ENCODE measurements around the gene IER3. TPM values are rescaled to one million over a fixed set of nuclear protein-coding genes. Genes with fewer than 3 reads are reported as not detected.

Gene IER3
- total and polyA plus RNA-seq, 2 experiments from 2014 or later: 19.9 to 21.2 TPM

GRCh38 chr6:30703821-30704220, 40.5 kb downstream of the IER3 start (continued):
- TF ChIP-seq ZNF462 (CRISPR knock-in tag; IDR thresholded peaks at IDR 0.05) (no peak), NANOG (IDR thresholded peaks at IDR 0.05; ENCODE audit: borderline replicate concordance) (no peak), CREB1 (CRISPR knock-in tag; IDR thresholded peaks at IDR 0.05; ENCODE audit: low read depth) (no peak)

- peaks cover 8% of the 10 kb centered on the region for H3K27me3 Mint-ChIP-seq (ENCODE audit: insufficient read depth, low read depth, poor library complexity)
- ATAC-seq (no peak), DNase-seq (ENCODE audit: low spot score) (no peak)
- H3K4me1 ChIP-seq (ENCODE audit: insufficient read depth): no peaks in the 10 kb centered on the region
- peaks cover 65% of the 10 kb centered on the region for H3K36me3 Mint-ChIP-seq (ENCODE audit: low read depth)
- peaks cover 25% of the 10 kb centered on the region for H3K36me3 ChIP-seq (ENCODE audit: insufficient read depth)
- H2AFZ ChIP-seq: no peak overlapping the region
- H3K4me3 ChIP-seq: no peak overlapping the region
- no peak overlapping the region for H3K27ac ChIP-seq (ENCODE audit: low read depth)
- peaks cover 4% of the 10 kb centered on the region for H4K20me1 ChIP-seq (replicated peaks; ENCODE audit: insufficient read depth)
- peaks cover 10% of the 10 kb centered on the region for H3K4me1 Mint-ChIP-seq
- no peaks in the 10 kb centered on the region for H3K27me3 ChIP-seq (ENCODE audit: insufficient read depth)
- H3K27ac Mint-ChIP-seq: no peak overlapping the region
- H3K9me2 ChIP-seq (ENCODE audit: insufficient read depth): no peaks in the 10 kb centered on the region
- no peak overlapping the region for H3K4me2 ChIP-seq
- TF ChIP-seq JUNB (IDR thresholded peaks at IDR 0.05; ENCODE audit: unreplicated experiment): no peak
- no peak for TF ChIP-seq STAT1 (IDR thresholded peaks at IDR 0.05; ENCODE audit: unreplicated experiment)
- TF ChIP-seq CREB1 (CRISPR knock-in tag; IDR thresholded peaks at IDR 0.05; ENCODE audit: low read depth): no peak
- TF ChIP-seq EZH2 (IDR thresholded peaks at IDR 0.05; ENCODE audit: low read depth, unreplicated experiment): no peak
- no peak for TF ChIP-seq POLR2AphosphoS5 (IDR thresholded peaks at IDR 0.05; ENCODE audit: low read depth)
- no peaks in the 10 kb centered on the region; the same call in 1 of the 3 replicates for H3K9me3 Mint-ChIP-seq
- 0 out of 2 replicates have a peak, but pooled peaks cover 3% of the 10 kb centered on the region for H3F3A ChIP-seq (replicated peaks; ENCODE audit: low read depth)
- H3K4me3 Mint-ChIP-seq: no peak overlapping the region
- H3K79me2 ChIP-seq (replicated peaks; ENCODE audit: insufficient read depth): no peaks in the 10 kb centered on the region
These were observed 41.3 kb downstream of the IER3 start for GRCh38 chr6:30703011-30703410.
